Endometrial microvascular endothelial cells (primary cell): ENCODE data around the gene BICD1. TPM values are rescaled to one million over a fixed set of nuclear protein-coding genes. Genes with fewer than 3 reads are reported as not detected.

Source experiments
- in situ Hi-C: cut with HindIII; loops from 2 replicates; pipeline ENCODE4 v1.10.0; 2017; ENCODE audit warnings: low sequenced_read_pairs, low pct_unique_long_range_greater_than_20kb; ENCODE audit errors: inconsistent ontology term
- total RNA-seq: library from RNA; depleted of rRNA; stranded (reverse); fragments of >200 nt; gene quantifications from one replicate; pipeline ENCODE4 v1.2.3, GENCODE V29; 2015; ENCODE audit errors: inconsistent ontology term

The BICD1 gene
- total RNA-seq, 1 donor from 2014 or later = 14.8 TPM

DNA sequence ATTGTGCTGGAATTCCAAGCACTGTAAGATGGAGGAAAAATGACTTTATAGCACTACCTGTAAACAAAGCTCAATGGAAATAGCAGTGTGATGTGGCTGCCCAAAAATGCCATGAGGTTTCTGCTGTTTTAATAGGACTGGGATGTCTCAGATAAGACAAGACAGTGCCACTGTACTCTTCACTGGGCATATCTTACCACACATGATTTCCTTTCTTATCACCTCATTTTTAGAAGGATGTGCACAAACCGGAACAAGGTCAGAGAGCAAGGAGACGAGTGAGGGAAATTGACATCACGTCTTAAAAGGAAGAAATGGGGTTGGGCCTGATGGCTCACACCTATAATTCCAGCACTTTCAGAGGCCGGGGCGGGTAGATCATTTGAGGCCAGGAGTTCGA, 254.3 kb downstream of the BICD1 start:
- in situ Hi-C loops = no loop called here

DNA sequence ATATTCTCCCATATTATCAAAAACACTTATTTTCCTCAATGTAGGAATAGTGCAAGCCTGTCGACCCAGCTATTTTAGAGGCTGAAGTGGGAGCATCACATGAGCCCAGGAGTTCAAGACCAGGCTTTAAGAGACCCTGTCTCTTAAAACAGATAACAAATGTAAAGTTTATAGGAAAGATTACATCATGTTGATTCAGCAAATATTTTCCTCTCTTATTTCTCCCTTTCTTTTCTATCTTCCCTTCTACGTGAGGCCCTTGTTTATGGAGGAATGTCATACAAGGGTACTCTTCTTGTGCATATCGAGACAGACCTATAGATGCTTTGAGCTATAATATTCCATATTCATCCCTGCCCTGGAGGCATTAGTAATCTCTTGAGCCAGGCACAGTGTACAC, 256.2 kb downstream of the BICD1 start:
- in situ Hi-C loops = no loop called here

DNA sequence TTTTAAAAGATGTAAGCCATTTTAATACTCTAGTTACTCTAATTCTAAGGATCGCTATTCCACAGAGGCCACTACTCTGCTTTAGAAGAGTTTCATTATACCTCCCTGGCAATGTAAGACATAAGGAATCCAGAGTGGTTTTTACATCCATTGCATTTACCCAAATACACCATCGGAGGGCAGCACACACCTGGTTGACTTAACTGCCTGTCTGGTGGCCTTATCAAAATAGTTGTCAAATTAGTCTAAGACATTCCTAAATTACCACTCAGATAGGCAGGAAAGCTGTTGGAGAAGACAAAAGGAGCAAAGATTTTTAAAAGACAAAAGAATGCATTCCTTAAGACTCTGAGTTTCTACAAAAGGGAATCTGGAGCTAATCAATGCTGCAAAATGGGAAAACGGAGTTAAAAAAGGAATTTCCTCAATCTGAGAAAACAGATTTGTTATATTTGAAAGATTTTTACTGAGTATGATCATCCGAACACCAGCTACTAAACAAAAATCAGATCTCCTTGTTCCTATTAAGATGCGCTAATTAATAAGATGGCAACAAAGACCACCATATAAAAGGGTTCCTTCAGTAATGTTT, 258.9 kb downstream of the BICD1 start:
- in situ Hi-C loops = no loop called here

DNA sequence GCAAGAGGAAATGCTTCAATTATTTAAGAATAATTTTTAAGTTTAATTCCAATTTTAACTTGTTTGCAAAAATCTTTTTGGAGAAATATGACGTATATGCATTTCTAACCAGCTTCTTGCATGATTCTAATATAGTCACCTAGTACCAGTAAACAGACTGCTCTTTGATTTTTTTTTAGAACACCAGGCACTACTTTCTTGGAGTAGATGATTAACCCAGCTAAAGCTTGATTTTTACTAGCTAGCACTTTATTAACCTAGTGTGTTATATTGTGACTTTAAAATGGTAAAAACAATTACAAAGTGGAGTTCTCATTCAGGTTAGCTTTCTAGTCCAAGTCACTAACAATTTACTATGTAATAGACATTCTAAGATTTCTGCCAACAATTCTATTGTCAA, 260.1 kb downstream of the BICD1 start:
- in situ Hi-C loops = no loop called here

DNA sequence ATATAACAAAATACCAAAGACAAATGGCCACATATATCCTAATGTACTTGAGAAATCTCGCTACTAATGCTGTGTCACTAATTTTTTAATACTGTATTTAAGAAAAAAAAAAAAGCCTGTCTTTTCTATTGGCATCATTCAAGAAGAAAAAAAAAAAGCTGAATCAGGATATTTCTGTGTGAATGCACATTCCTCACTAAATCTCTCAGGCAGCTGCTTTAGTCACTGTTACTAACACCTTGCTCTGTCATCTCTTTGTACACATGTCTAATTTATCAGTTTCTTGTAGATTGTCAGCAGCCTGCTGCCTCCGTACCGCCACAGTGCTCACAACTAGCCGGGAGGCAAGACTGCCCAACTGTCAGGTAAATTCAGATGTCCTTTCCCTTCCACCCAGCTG, 260.7 kb downstream of the BICD1 start:
- in situ Hi-C loops = no loop called here

DNA sequence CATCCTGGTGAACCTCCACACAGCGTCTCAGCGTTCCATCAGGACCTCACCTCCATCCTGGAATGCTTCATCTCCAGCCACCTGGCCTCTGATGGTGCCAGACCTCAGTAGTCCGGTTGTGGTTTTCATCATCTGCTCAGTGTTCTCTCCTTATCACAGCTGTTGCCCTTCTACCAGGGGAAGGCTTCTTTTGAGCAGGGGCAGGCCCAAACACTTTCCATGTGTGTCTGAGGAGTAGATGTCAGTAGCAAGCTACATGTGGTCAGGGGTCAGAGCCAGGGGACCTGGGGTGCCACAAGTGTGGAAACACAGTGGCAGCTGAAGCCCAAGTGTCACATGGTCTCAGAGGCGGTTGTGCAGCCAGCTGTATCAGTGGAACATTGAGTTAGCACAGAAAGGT, 262.6 kb downstream of the BICD1 start:
- in situ Hi-C loops = no loop called here

DNA sequence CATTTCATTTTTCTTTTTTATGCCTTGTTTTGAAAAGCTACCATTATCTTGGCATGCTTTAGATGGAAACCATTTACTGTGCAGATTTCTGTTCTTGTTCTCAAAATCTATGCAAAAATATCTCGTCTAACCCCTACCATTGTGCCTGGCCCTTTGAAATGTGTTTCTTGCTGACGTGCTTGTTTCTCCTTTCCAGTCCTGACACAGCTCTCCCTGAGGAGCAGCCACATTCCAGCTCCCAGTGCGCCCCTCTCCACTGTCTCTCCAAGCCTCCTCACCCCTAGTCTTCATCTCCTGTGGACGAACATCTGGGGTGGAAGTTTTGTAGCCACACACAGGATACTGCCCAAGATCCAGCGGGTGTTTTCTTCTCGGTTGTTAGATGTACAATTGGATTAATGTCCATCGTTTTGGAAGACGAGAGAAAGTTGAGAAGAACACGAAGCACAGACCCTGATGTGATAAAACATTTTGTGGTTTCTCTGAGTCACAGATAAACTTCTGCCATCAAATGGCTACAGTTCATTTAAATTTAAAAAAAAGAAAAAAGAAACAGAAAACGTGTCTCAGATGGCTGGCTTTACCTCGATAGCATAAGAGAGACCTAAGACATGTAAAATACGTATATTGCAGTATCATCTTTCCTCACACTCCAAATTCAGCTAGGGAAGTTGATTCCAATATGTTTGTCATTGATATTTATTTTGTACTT, 270.9 kb downstream of the BICD1 start:
- in situ Hi-C loops = loop anchor here (25.0 kb wide), 1 partner anchor 285 kb away; no protein-coding TSS in a partner anchor

DNA sequence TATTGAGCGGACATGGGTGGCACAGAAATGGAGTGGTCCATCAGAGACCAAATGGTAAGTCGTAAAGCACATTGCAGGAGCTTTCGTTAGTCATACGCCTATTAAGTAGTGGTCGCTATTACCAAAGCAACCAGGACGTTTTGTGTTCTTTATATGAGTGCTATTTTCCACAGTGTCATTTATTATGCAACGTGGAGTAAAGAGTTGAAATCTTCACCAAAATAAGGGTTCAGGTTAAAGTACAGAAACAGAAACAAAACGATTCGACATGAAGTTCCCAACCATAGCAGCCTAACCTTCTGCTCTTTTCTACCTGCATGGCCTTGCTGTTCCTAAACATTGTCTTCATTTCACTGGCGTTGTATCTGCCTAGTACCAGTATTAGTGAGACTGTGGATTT, 272.6 kb downstream of the BICD1 start:
- in situ Hi-C loops = loop anchor here (25.0 kb wide), 1 partner anchor 283 kb away; no protein-coding TSS in a partner anchor

DNA sequence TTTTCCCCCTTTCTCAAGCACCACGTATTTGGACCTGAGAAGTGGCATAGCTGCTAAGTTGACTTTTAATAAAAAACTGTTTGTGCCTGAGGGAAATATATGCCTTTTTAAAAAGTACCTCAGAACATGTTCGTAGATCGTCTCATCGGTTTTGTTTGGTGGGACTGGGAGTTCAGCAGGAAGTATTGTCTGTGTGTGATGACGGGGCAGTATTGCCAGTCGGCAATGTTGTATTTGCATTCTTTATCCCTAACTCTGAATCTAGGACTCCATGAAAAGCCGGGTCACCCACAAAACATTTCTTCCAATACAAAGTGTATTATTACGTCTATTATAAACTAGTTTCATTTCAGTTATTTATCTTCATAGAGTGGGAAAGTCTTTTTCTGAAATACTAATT, 273.0 kb downstream of the BICD1 start:
- in situ Hi-C loops = loop anchor here (25.0 kb wide), 1 partner anchor 283 kb away; no protein-coding TSS in a partner anchor

DNA sequence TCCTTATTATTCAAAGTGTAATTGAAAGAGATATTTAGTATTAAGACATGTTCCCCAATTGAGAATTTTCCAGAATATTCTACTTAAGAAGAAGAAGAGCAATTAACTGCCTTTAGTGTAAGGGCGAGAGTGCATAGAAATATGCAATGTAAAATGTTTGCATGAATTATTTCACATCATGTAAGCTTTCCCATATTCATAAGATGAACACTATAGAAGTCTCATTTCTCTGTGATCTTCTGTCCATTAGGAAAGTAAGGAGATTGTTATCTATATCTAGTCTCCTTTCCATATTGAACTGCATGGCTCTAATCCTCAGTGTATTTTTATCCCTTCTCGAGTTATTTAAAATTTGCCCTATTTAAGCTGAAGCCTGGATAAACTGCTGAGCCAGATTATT, 275.6 kb downstream of the BICD1 start:
- in situ Hi-C loops = loop anchor here (25.0 kb wide), 1 partner anchor 280 kb away; no protein-coding TSS in a partner anchor

DNA sequence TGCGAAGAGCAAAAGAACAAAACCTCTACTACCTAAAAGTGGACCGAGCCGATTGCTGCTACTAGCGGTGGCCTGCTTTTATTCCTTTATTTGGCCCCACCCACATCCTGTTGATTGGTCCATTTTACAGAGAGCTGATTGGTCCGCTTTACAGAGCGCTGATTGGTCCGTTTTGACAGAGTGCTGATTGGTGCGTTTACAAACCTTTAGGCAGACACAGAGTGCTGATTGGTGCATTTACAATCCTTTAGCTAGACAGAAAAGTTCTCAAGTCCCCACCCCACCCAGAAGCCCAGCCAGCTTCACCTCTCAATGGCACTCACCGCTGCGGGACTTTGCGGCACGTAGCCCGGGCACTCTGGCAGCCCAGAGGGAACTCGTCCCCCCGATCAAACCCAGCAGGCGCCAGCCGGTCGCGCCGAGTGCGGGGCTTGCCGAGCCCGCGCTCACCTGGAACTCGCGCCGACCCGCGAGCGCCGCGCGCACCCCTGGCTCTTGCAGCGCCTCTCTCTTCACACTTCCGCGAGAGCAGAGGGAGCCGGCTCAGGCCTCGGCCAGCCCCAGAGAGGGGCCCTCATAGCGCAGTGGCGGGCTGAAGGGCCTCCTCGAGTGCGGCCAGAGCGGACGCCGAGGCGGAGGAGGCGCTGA, 284.0 kb downstream of the BICD1 start:
- in situ Hi-C loops = loop anchor here (25.0 kb wide), 1 partner anchor 272 kb away; no protein-coding TSS in a partner anchor

DNA sequence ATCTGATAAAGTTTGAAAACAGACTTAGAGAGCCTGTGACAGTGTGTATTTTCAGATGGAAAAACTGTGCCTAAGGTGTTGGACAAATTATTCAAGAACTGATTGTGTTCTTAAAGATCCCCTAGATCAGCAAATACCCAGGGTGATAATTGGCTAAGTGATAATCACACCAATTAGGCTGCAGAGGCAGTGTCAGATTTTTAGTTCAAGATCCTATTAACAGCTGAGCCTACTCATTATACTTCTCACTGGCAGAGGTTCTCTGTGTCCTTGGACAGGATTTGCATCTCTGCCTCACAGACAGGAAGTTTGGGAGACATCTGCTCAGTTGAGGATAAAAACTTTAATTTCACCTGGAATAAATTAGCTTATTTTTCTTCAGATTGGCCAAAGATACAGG, 288.4 kb downstream of the BICD1 start:
- in situ Hi-C loops = loop anchor here (25.0 kb wide), 1 partner anchor 267 kb away; no protein-coding TSS in a partner anchor

DNA sequence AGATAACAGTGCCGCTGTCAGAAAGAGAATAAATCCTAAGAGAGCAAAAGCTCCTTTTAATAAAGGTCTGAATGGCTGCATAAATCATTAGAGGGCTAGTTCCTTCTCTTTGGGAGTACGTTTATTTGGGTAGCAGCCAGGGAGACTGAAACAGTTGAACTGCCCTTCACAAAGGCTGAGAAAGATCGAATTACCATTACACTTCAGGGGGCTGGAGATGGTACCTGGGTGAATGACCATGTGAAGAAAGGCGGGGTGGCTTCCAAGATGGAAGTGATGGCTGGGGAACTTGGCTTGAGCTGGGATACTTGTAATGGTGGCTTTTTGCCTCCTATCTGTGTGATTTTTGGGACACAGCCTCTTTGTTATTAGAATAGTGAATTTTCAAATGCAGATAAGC, 291.0 kb downstream of the BICD1 start:
- in situ Hi-C loops = loop anchor here (25.0 kb wide), 1 partner anchor 265 kb away; no protein-coding TSS in a partner anchor

DNA sequence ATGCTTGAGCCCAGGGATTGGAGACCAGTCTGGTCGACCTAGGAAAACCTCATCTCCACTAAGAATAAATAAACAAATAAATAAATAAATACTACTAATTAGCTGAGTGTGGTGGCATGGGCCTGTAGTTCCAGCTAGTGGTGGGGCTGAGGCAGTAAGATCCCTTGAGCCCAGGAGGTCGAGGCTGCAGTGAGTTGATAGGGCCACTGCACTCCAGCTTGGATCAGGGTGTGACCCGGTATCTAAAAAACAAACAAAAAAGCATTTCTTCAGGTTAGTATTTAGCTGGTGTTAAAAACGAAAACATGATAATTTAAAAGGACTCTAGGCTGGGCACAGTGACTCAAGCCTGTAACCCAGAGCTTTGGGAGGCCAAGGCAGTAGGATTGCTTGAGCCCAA, 291.5 kb downstream of the BICD1 start:
- in situ Hi-C loops = loop anchor here (25.0 kb wide), 1 partner anchor 264 kb away; no protein-coding TSS in a partner anchor

DNA sequence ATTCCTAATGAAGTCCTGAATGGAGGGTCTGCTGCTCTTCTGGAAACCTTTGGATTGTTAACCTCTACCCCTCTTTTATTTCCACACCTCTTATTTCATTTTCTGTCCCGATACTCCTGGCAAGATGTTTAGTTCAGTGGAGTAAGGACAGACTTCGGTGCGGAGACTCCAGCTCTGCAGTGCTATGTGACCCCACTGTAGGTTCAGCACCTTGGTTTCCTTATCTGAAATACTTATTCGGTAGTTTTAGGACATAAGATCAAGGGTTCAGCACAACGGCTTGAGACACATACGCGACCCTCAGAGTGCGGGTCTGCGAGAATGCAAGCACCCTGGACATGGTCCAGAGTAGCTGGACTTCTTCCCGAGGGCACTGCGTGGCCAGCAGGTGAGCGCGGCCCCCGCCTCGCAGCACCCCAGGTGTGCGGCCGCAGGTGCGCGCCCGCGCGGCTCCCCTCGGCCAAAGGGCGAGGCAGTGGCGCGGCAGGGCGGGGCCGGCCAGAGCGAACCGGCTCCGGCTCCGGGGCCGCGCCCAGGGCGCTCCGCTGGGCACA, 292.2 kb downstream of the BICD1 start:
- in situ Hi-C loops = loop anchor here (25.0 kb wide), 1 partner anchor 263 kb away; no protein-coding TSS in a partner anchor

DNA sequence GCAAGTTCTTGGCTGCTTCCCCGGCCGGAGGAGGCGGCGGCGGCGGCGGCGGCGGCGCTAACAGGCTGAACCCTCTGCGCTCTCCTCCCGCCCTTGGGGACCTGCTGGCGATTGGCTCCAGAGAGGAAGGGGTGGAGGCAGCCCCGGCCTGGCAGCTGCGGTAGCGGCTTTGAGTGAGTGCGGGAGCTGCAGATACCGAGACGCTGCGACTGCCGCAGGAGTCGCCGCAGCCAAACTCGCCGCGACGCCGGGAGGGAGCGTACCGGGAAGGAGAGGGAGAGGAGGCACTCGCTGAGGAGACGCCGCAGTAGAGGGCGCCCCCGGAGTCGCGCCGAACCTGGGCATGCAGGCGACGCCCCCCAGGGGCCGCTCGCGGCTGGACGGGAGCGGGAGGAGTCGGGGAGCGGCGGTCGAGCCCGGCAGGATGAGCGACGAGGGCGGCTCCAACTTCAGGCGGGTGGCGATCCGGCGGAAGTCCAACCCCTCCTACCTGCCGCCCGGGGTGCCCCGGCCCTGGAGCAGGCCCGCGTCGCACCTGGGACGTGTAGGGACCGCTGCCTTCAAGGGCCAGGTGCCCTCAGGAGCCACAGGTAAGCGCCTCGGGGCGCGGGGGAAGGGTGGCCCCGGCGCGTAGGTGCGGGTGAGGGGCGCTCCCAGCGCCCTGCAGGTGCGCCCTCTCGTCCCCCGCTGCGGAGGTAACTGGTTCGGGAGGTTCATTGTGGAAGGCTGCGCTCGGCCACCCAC, 292.9 kb downstream of the BICD1 start, which contains the start of gene FGD4:
Gene FGD4 (plus strand): TSS at position 189 of the 744 bp plus-strand sequence.
- in situ Hi-C loops = loop anchor here (25.0 kb wide), 1 partner anchor 263 kb away; no protein-coding TSS in a partner anchor

DNA sequence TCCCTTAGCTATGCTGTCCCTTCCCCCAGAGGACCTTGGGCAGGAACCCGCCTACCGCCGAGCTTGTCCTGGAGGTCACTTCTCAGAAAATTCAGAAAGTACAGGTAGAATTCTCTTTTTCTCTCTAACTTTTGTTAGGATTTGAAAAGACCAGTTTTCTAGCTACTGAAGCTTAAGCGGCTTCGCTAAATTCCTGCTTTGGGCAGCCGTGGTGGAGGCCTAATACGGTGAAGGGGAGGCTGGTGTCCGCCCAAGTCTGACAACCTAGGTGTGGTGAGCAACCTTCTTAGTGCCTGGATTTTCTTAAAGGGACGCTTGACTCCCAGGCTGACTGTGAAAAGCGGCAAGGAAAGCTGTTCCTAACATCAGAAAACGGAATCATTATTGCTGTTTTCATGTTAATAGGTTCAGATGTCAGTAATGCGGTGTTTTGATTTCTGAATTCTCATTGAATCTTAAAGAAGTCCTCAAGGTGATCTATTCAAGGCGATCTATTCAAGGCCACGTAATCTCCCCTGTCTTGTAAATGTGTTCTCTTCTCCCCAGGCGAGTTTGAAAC, 293.5 kb downstream of the BICD1 start:
- in situ Hi-C loops = no loop called here

DNA sequence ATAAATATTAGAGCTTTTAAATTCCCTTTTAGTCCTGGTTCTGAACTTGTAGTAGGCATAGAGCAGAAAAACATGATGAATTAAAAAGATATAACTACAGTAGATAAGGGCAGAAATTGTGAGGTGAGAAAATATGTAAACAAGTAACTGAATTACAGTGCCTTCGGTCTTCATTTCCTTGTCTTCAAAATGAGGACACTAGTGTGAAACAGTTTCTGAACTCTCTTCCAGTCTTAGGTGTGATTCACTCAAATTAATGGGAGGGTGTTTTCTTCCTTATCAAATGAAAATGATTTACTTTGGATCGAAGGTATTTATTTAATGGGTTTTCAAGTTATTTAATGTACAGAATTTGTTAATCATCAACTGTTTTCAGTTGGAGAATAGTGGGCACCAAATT, 294.2 kb downstream of the BICD1 start:
- in situ Hi-C loops = no loop called here
